IPS-18a (cell line): ENCODE measurements around the gene RNF181.

Source experiments
- H3K27ac ChIP-seq: one replicate; pipeline ENCODE4 v1.5.1; 2013; ENCODE audit warnings: low read length
- H3K27me3 ChIP-seq: one replicate; pipeline ENCODE4 v1.6.1; 2013; ENCODE audit warnings: mild to moderate bottlenecking, low read length; ENCODE audit not compliant: control insufficient read depth, insufficient read depth
- H3K36me3 ChIP-seq: one replicate; pipeline ENCODE4 v1.6.1; 2013; ENCODE audit warnings: low read depth, low read length; ENCODE audit not compliant: control insufficient read depth
- H3K4me1 ChIP-seq: one replicate; pipeline ENCODE4 v1.6.1; 2013; ENCODE audit warnings: low read depth, low read length; ENCODE audit not compliant: control insufficient read depth
- H3K4me3 ChIP-seq: one replicate; pipeline ENCODE4 v1.5.1; 2013; ENCODE audit warnings: low read length
- H3K9ac ChIP-seq: one replicate; pipeline ENCODE4 v1.6.1; 2013; ENCODE audit warnings: mild to moderate bottlenecking, low read length, moderate library complexity
- H3K9me3 ChIP-seq: one replicate; pipeline ENCODE4 v1.6.1; 2013; ENCODE audit warnings: low read depth, low read length; ENCODE audit not compliant: control insufficient read depth

The RNF181 gene

DNA sequence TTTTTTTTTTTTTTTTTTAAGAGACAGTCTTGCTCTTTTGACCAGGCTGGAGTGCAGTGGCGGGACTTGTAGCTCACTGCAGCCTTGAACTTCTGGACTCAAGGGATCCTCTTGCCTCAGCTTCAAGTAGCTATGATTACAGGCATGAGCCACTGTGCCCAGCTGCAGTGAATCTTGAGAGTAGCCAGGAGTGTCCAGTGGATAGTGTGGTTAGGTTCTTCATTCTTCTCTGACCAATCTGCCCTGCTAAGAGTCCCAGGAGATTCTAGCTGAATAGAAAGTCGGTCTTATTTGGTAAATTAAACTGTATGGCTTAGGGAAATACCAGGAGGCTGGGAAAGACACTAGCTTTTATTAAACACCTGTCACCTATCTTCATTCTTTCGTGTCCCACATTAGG, 35.8 kb downstream of the RNF181 start:
- Histone ChIP-seq H3K36me3 (peaks cover 83% of the 10 kb centered on the region), H3K9ac (no peak overlapping the region), H3K9me3 (no peaks in the 10 kb centered on the region), H3K27me3 (no peaks in the 10 kb centered on the region), H3K27ac (no peak overlapping the region), H3K4me1 (no peaks in the 10 kb centered on the region), H3K4me3 (no peak overlapping the region)

DNA sequence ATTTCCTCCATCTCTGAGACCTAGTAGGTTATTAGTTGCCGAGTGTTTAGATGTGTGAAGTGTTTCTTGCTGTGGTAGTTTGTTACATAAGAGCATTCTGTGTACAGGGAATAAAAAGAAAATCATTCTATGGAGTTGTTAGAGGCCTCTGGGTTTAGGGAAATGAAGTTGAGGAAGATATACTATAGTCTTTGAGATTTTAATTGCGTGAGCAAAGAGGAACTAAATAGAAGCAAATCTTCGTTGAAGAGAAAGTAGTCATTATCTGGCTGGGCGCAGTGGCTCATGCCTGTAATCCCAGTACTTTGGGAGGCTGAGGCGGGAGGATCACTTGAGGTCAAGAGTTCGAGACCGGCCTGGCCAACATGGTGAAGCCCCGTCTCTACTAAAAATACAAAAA, 39.5 kb downstream of the RNF181 start:
- no peaks in the 10 kb centered on the region for H3K27me3 ChIP-seq
- no peak overlapping the region for H3K27ac ChIP-seq
- H3K9me3 ChIP-seq, result no peaks in the 10 kb centered on the region
- no peaks in the 10 kb centered on the region for H3K4me1 ChIP-seq
- H3K36me3 ChIP-seq, result peaks cover 81% of the 10 kb centered on the region
- H3K4me3 ChIP-seq, result no peak overlapping the region
- no peak overlapping the region for H3K9ac ChIP-seq

DNA sequence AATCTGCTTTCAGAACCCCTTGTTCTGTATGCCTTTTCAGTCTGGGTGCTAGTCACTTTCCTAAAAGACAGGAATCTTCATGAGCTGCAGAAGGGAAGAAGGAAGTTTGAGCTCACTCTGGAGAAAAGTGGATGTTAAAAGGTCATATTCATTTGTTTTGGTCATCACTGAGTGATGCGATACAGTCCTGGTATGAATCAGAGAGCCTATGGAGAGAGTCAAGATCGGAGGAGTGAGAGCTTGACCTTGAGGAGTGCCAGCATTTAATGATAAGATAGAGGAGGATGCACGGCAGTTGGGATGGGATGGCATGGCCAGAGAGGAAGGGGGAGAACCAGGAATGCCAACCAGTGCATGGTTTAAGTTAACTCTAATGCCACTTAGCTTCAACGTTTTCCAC, 40.1 kb downstream of the RNF181 start:
- H3K4me1 ChIP-seq, result no peaks in the 10 kb centered on the region

DNA sequence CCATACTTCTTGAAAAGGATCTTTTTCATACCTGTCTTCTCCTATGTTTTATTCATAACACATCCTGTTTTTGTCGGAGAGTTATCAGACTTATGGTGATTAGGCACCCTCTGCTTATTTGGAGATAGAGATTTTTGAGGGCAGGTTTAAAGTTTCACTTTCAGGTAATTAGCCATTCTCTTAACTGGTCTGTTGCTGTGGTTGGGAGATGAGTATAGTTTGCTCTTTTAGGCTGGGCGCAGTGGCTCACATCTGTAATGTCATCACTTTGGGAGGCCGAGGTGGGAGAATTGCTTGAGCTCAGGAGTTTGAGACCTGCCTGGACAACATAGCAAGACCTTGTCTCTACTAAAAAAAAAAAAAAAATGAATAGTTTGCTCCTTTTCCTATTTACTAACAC, 47.2 kb downstream of the RNF181 start:
- Histone ChIP-seq H3K9me3 (no peaks in the 10 kb centered on the region), H3K4me3 (no peak overlapping the region), H3K4me1 (no peaks in the 10 kb centered on the region), H3K36me3 (peaks cover 94% of the 10 kb centered on the region), H3K9ac (no peak overlapping the region), H3K27ac (no peak overlapping the region), H3K27me3 (no peaks in the 10 kb centered on the region)

More for the DNA sequence above, 40.1 kb downstream of the RNF181 start:
- no peaks in the 10 kb centered on the region for H3K9me3 ChIP-seq
- H3K4me3 ChIP-seq, result no peak overlapping the region
- no peak overlapping the region for H3K27ac ChIP-seq
- no peak overlapping the region for H3K9ac ChIP-seq
- peaks cover 79% of the 10 kb centered on the region for H3K36me3 ChIP-seq
- no peaks in the 10 kb centered on the region for H3K27me3 ChIP-seq

- H3K27me3 ChIP-seq, result no peaks in the 10 kb centered on the region
Measured at GRCh38 chr2:85644909-85645308, 49.4 kb downstream of the RNF181 start.

DNA sequence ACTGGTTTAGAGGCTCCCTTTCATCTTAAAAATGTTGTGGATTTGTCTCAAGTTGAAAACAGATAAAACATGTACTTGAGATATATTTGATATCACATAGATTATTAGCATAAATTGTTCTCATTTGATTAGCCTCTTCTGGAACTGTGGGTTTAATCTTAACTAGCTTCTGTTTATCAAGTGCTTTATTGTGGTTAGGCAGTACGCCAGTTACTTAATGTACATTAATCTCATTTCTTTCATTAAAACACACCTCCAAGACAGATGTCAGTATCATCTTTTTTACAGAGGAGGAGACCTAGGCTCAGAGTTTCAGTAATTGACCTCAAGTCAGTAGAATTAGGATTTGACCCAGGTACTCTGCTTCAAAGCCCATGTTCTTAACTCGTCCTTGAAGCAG, 50.6 kb downstream of the RNF181 start:
- Histone ChIP-seq H3K27me3 (no peaks in the 10 kb centered on the region), H3K36me3 (peaks cover 94% of the 10 kb centered on the region), H3K27ac (no peak overlapping the region), H3K9me3 (no peaks in the 10 kb centered on the region), H3K4me1 (no peaks in the 10 kb centered on the region), H3K9ac (no peak overlapping the region), H3K4me3 (no peak overlapping the region)

More at GRCh38 chr2:85644909-85645308, 49.4 kb downstream of the RNF181 start:
- Histone ChIP-seq H3K36me3 (peaks cover 96% of the 10 kb centered on the region), H3K9ac (no peak overlapping the region), H3K4me1 (no peaks in the 10 kb centered on the region), H3K27ac (no peak overlapping the region), H3K9me3 (no peaks in the 10 kb centered on the region), H3K4me3 (no peak overlapping the region)
